Measurements from ENCODE around the gene PLA2R1.

DNA sequence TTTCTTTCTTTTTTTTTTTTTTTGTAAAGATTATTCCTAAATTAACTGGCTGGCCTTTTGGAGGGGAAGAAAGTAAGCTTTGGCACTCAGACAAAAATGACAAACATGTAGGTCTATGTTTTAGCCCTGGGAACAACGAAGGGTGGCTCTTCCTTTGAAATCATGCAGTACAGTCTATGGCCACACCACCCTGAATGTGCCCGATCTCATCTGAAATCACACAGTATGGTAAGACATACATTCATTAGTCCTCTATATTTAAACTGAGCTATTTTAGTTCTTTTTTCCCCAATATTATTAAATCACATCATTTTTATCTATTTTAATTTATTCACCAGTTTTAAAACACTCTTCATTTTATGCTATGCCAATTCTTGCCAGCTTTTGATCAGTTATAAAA, 48.2 kb downstream of the PLA2R1 start:
- TF ChIP-seq CTCF (IDR thresholded peaks at IDR 0.05) (peak in 4 of 6 experiments; percentile 7 to 49 (median 22)), POLR2A (IDR thresholded peaks at IDR 0.05) (no peak)

Data from thyroid gland (tissue), 4 donors.